ENCODE results near the gene FGFR1OP2.

GRCh38 chr12:27003421-27004381, 65.4 kb downstream of the FGFR1OP2 start:
- no peak for TF ChIP-seq POLR2AphosphoS5 (IDR thresholded peaks at IDR 0.05; ENCODE audit: borderline replicate concordance, low read depth, low read length)
- TF ChIP-seq EZH2 (IDR thresholded peaks at IDR 0.05): no peak
- TF ChIP-seq FOXP2 (optimal IDR thresholded peaks at IDR 0.05; ENCODE audit: control extremely low read depth, extremely low read length, insufficient read depth): no peak

Data from SK-N-MC (cell line).